HFFc6 (cell line): ENCODE results near the gene CTNND2. TPM values are rescaled to one million over a fixed set of nuclear protein-coding genes. Genes with fewer than 3 reads are reported as not detected.

ENCODE experiments used
- DNase-seq: peaks from one replicate; pipeline ENCODE4 v3.0.0-alpha.2; 2018
- H3K27ac Mint-ChIP-seq: 2 replicates; pipeline ENCODE4 v1.8.0; 2020; ENCODE audit warnings: mild to moderate bottlenecking, mixed read lengths
- H3K27me3 Mint-ChIP-seq: 2 replicates; pipeline ENCODE4 v1.8.0; 2021; ENCODE audit warnings: mild to moderate bottlenecking, moderate library complexity, mixed read lengths; ENCODE audit not compliant: insufficient read depth
- H3K36me3 Mint-ChIP-seq: 2 replicates; pipeline ENCODE4 v1.8.0; 2021; ENCODE audit warnings: low read depth, mixed read lengths
- H3K4me1 Mint-ChIP-seq: 2 replicates; pipeline ENCODE4 v1.8.0; 2020; ENCODE audit warnings: low read depth, mixed read lengths
- H3K4me3 Mint-ChIP-seq: 2 replicates; pipeline ENCODE4 v1.8.0; 2020; ENCODE audit warnings: mild to moderate bottlenecking, moderate library complexity, mixed read lengths
- H3K9me3 Mint-ChIP-seq: 2 replicates; pipeline ENCODE4 v1.8.0; 2020; ENCODE audit warnings: mild to moderate bottlenecking, mixed read lengths
- CTCF ChIP-seq: fragments of 200-600 bp; sonication (generic); IDR thresholded peaks from 2 replicates; pipeline ENCODE4 v1.5.0; 2021; ENCODE audit warnings: antibody characterized with exemption, mild to moderate bottlenecking
- total RNA-seq, 6 experiments: library from RNA; stranded (reverse); fragmentation: NEBNext Ultra II Directional; extraction: Animal tissue kit (Norgen Biotek cat#: 25700); gene quantifications; 2 replicates in 1 of 6; 3 replicates in 5 of 6; pipeline ENCODE4 v1.2.3, GENCODE V29; 2021

CTNND2 gene
- total RNA-seq, 6 experiments from 2014 or later: not detected

- Mint-ChIP-seq H3K9me3 (peaks cover 9% of the 10 kb centered on the region), H3K4me3 (no peak overlapping the region), H3K27me3 (no peaks in the 10 kb centered on the region; the same call in 1 of the 2 replicates), H3K36me3 (no peaks in the 10 kb centered on the region), H3K4me1 (no peaks in the 10 kb centered on the region), H3K27ac (no peak overlapping the region)
- TF ChIP-seq CTCF: no peak
- no peak for DNase-seq
Measured at GRCh38 chr5:11527652-11528349, 376.4 kb downstream of the CTNND2 start.

- Mint-ChIP-seq H3K27ac (no peak overlapping the region), H3K4me1 (no peaks in the 10 kb centered on the region), H3K9me3 (peaks cover 11% of the 10 kb centered on the region), H3K4me3 (no peak overlapping the region), H3K27me3 (no peaks in the 10 kb centered on the region; the same call in 1 of the 2 replicates), H3K36me3 (no peaks in the 10 kb centered on the region)
- DNase-seq: no peak
- TF ChIP-seq CTCF: no peak
Measured at GRCh38 chr5:11525020-11525419, 379.2 kb downstream of the CTNND2 start.

- no peak for DNase-seq
- Mint-ChIP-seq H3K27ac (no peak overlapping the region), H3K4me1 (no peaks in the 10 kb centered on the region), H3K36me3 (no peaks in the 10 kb centered on the region), H3K4me3 (no peak overlapping the region), H3K27me3 (no peaks in the 10 kb centered on the region; the same call in 1 of the 2 replicates), H3K9me3 (peaks cover 16% of the 10 kb centered on the region)
- no peak for TF ChIP-seq CTCF
Measured at GRCh38 chr5:11524188-11524587, 380.1 kb downstream of the CTNND2 start.

- no peaks in the 10 kb centered on the region; the same call in 1 of the 2 replicates for H3K27me3 Mint-ChIP-seq
- peaks cover 21% of the 10 kb centered on the region for H3K9me3 Mint-ChIP-seq
- H3K4me3 Mint-ChIP-seq: no peak overlapping the region
- no peak for TF ChIP-seq CTCF
- no peaks in the 10 kb centered on the region for H3K36me3 Mint-ChIP-seq
- no peak overlapping the region for H3K27ac Mint-ChIP-seq
- no peaks in the 10 kb centered on the region for H3K4me1 Mint-ChIP-seq
- no peak for DNase-seq
Measured at GRCh38 chr5:11522796-11523195, 381.4 kb downstream of the CTNND2 start.

- no peaks in the 10 kb centered on the region for H3K36me3 Mint-ChIP-seq
- TF ChIP-seq CTCF: no peak
- no peak overlapping the region for H3K4me3 Mint-ChIP-seq
- H3K27me3 Mint-ChIP-seq: no peaks in the 10 kb centered on the region
- H3K9me3 Mint-ChIP-seq: peaks cover 25% of the 10 kb centered on the region
- H3K27ac Mint-ChIP-seq: no peak overlapping the region
- H3K4me1 Mint-ChIP-seq: no peaks in the 10 kb centered on the region
- DNase-seq: no peak
Measured at GRCh38 chr5:11520241-11520930, 383.9 kb downstream of the CTNND2 start.
